IPS DF 4.7 (cell line): ENCODE measurements around the gene CEBPG.

Source experiments
- DNase-seq: peaks from one replicate; pipeline ENCODE4 v3.0.0-alpha.2; 2013; ENCODE audit warnings: low spot score; ENCODE audit errors: extremely low read depth

The CEBPG gene

GRCh38 chr19:33405553-33406461 is 32.3 kb downstream of the CEBPG start:
- no peak for DNase-seq

GRCh38 chr19:33406521-33407139 is 33.1 kb downstream of the CEBPG start:
- DNase-seq, result peak; percentile 71

GRCh38 chr19:33407140-33407551 is 33.6 kb downstream of the CEBPG start:
- DNase-seq, result no peak

- no peak for DNase-seq
Measured at GRCh38 chr19:33407716-33408115, 34.2 kb downstream of the CEBPG start.

- no peak for DNase-seq
Measured at GRCh38 chr19:33408116-33408515, 34.6 kb downstream of the CEBPG start.

GRCh38 chr19:33408538-33409434 is 35.3 kb downstream of the CEBPG start:
- DNase-seq, result no peak

GRCh38 chr19:33409906-33410685 is 36.6 kb downstream of the CEBPG start:
- no peak for DNase-seq

- DNase-seq, result no peak
Measured at GRCh38 chr19:33410915-33411401, 37.4 kb downstream of the CEBPG start.

GRCh38 chr19:33411621-33412180 is 38.2 kb downstream of the CEBPG start:
- DNase-seq, result no peak

GRCh38 chr19:33412601-33413425 is 39.3 kb downstream of the CEBPG start:
- DNase-seq, result no peak

- DNase-seq, result no peak
Measured at GRCh38 chr19:33413426-33413725, 39.9 kb downstream of the CEBPG start.

GRCh38 chr19:33413868-33414666 is 40.6 kb downstream of the CEBPG start:
- no peak for DNase-seq

- DNase-seq, result no peak
Measured at GRCh38 chr19:33414667-33415605, 41.4 kb downstream of the CEBPG start.

GRCh38 chr19:33416307-33417215 is 43.1 kb downstream of the CEBPG start:
- DNase-seq, result no peak

GRCh38 chr19:33417751-33418150 is 44.2 kb downstream of the CEBPG start:
- DNase-seq, result no peak

- no peak for DNase-seq
Measured at GRCh38 chr19:33418461-33418860, 45.0 kb downstream of the CEBPG start.
